H1 (cell line): ENCODE measurements around the gene NDP. TPM values are rescaled to one million over a fixed set of nuclear protein-coding genes. Genes with fewer than 3 reads are reported as not detected.

ENCODE experiments used
- CTCF ChIA-PET: fragments of 300-600 bp; sonication (Branson Sonifier 250); formaldehyde crosslinking; loops from one replicate; lab custom pipeline; 2021; ENCODE audit not compliant: partially characterized antibody; lab: Charles Lee
- POLR2A ChIA-PET: fragments of 300-600 bp; sonication (Branson Sonifier 250); formaldehyde crosslinking; loops from one replicate; lab custom pipeline; 2021; ENCODE audit warnings: inconsistent platforms; ENCODE audit not compliant: partially characterized antibody; lab: Charles Lee
- DNase-seq, 2 experiments: peaks; one replicate each; pipeline versions ENCODE4 v3.0.0 to v3.0.0-alpha.2; 2010 to 2022; ENCODE audit warnings: low spot score in 2 of 2, low read depth in 1 of 2, mixed read lengths in 1 of 2
- FAIRE-seq: peaks from 2 replicates; lab custom pipeline; 2011; peaks lifted over from hg19 to GRCh38; lab: Jason Lieb, UNC
- H2AFZ ChIP-seq: 2 replicates; pipeline ENCODE4 v1.8.1; 2012; ENCODE audit warnings: low read length, inconsistent platforms
- H2AK5ac ChIP-seq: 2 replicates; pipeline ENCODE4 v1.6.1; 2013; ENCODE audit warnings: low read depth, low read length
- H2BK120ac ChIP-seq: replicated peaks from 2 replicates; pipeline ENCODE3; 2013; ENCODE audit warnings: low read depth, low read length, inconsistent platforms
- H2BK12ac ChIP-seq: 2 replicates; pipeline ENCODE4 v1.6.1; 2013; ENCODE audit warnings: low read depth, low read length
- H2BK15ac ChIP-seq: 2 replicates; pipeline ENCODE4 v1.6.1; 2013; ENCODE audit warnings: low read length
- H2BK20ac ChIP-seq: 2 replicates; pipeline ENCODE4 v1.6.1; 2013; ENCODE audit warnings: low read length
- H2BK5ac ChIP-seq: 2 replicates; pipeline ENCODE4 v1.6.1; 2013; ENCODE audit warnings: low read depth, low read length
- H3K14ac ChIP-seq: 2 replicates; pipeline ENCODE4 v1.6.1; 2013; ENCODE audit warnings: inconsistent platforms; ENCODE audit not compliant: insufficient read length
- H3K18ac ChIP-seq: 2 replicates; pipeline ENCODE4 v1.6.1; 2013; ENCODE audit warnings: low read length; ENCODE audit errors: extremely low read depth
- H3K23ac ChIP-seq: 2 replicates; pipeline ENCODE4 v1.6.1; 2013; ENCODE audit warnings: inconsistent platforms; ENCODE audit not compliant: insufficient read length
- H3K23me2 ChIP-seq: 2 replicates; pipeline ENCODE4 v1.6.1; 2013; ENCODE audit warnings: low read depth, low read length
- H3K27ac ChIP-seq: 2 replicates; pipeline ENCODE4 v1.6.1; 2011; ENCODE audit warnings: low read depth, low read length, inconsistent platforms
- H3K27me3 ChIP-seq, 4 experiments: replicated peaks in 1 of 4; 1 replicate in 1 of 4; 2 replicates in 3 of 4; pipeline versions ENCODE4 v1.6.1 to v1.8.1; 2011 to 2013; ENCODE audit warnings: low read length in 3 of 4, mild to moderate bottlenecking in 3 of 4, inconsistent platforms in 2 of 4, mixed read lengths in 2 of 4, moderate library complexity in 1 of 4; ENCODE audit not compliant: control insufficient read depth in 3 of 4, insufficient read depth in 3 of 4; ENCODE audit errors: extremely low read depth in 1 of 4
- H3K36me3 ChIP-seq, 4 experiments: 2 replicates each; pipeline versions ENCODE4 v1.6.1 to v1.8.1; 2011 to 2013; ENCODE audit warnings: mild to moderate bottlenecking in 4 of 4, low read length in 3 of 4, moderate library complexity in 2 of 4, control low read depth in 1 of 4, inconsistent platforms in 1 of 4; ENCODE audit not compliant: insufficient read depth in 4 of 4, control insufficient read depth in 2 of 4
- H3K4ac ChIP-seq: replicated peaks from 2 replicates; pipeline ENCODE3; 2013; ENCODE audit warnings: low read length, low read depth, mixed read lengths, inconsistent platforms; ENCODE audit not compliant: insufficient read length
- H3K4me1 ChIP-seq, 4 experiments: replicated peaks in 1 of 4; 1 replicate in 1 of 4; 2 replicates in 3 of 4; pipeline versions ENCODE4 v1.6.1 to v1.8.1; 2011 to 2013; ENCODE audit warnings: low read length in 3 of 4, inconsistent platforms in 2 of 4, mixed read lengths in 1 of 4; ENCODE audit not compliant: insufficient read depth in 4 of 4, control insufficient read depth in 3 of 4
- H3K4me2 ChIP-seq, 2 experiments: 2 replicates each; pipeline versions ENCODE4 v1.6.1 to v1.8.1; 2011 to 2013; ENCODE audit warnings: low read depth in 2 of 2, low read length in 2 of 2, control low read depth in 1 of 2, inconsistent platforms in 1 of 2, mild to moderate bottlenecking in 1 of 2; ENCODE audit not compliant: insufficient read depth in 1 of 2
- H3K4me3 ChIP-seq, 4 experiments: fragments of 200-600, 300-600 bp in 1 of 4; sonication (generic), shearing (Covaris generic), sonication (Bioruptor Twin) in 1 of 4; 2 replicates each; pipeline versions ENCODE4 v1.5.1 to v1.8.1; 2011 to 2016; ENCODE audit warnings: low read length in 4 of 4, low read depth in 3 of 4, control low read depth in 2 of 4, inconsistent platforms in 2 of 4, mild to moderate bottlenecking in 2 of 4, mixed read lengths in 1 of 4, moderate library complexity in 1 of 4; ENCODE audit not compliant: insufficient read depth in 2 of 4; ENCODE audit errors: extremely low read depth in 1 of 4
- H3K56ac ChIP-seq: replicated peaks from 2 replicates; pipeline ENCODE3; 2013; ENCODE audit warnings: low read depth, mild to moderate bottlenecking, mixed read lengths, low read length, inconsistent platforms; ENCODE audit not compliant: insufficient read length
- H3K79me1 ChIP-seq: 2 replicates; pipeline ENCODE4 v1.6.1; 2013; ENCODE audit warnings: low read depth, low read length, control low read depth
- H3K79me2 ChIP-seq, 2 experiments: 2 replicates each; pipeline versions ENCODE4 v1.6.1 to v1.8.1; 2012 to 2013; ENCODE audit warnings: low read length in 2 of 2, mild to moderate bottlenecking in 2 of 2, inconsistent platforms in 1 of 2; ENCODE audit not compliant: insufficient read depth in 2 of 2, control insufficient read depth in 1 of 2
- H3K9ac ChIP-seq, 4 experiments: replicated peaks in 1 of 4; 1 replicate in 1 of 4; 2 replicates in 3 of 4; pipeline versions ENCODE4 v1.6.1 to v1.8.1; 2011 to 2013; ENCODE audit warnings: low read depth in 3 of 4, low read length in 3 of 4, control low read depth in 2 of 4, mild to moderate bottlenecking in 2 of 4, moderate library complexity in 2 of 4, inconsistent platforms in 1 of 4; ENCODE audit errors: extremely low read depth in 1 of 4
- H3K9me3 ChIP-seq, 2 experiments: 2 replicates each; pipeline versions ENCODE4 v1.6.1 to v1.8.1; 2012 to 2013; ENCODE audit warnings: mild to moderate bottlenecking in 2 of 2, moderate library complexity in 2 of 2, control low read depth in 1 of 2, inconsistent platforms in 1 of 2, low read depth in 1 of 2, low read length in 1 of 2, mixed read lengths in 1 of 2; ENCODE audit not compliant: insufficient read depth in 2 of 2
- H4K20me1 ChIP-seq, 2 experiments: replicated peaks in 1 of 2; 2 replicates each; pipeline versions ENCODE3 to v1.8.1; 2011 to 2013; ENCODE audit warnings: inconsistent platforms in 2 of 2, low read length in 2 of 2, mild to moderate bottlenecking in 1 of 2; ENCODE audit not compliant: insufficient read depth in 2 of 2, control insufficient read depth in 1 of 2
- H4K5ac ChIP-seq: 2 replicates; pipeline ENCODE4 v1.6.1; 2013; ENCODE audit warnings: low read length, low read depth, mixed read lengths, inconsistent platforms; ENCODE audit not compliant: insufficient read length
- H4K8ac ChIP-seq: 2 replicates; pipeline ENCODE4 v1.8.0; 2013; ENCODE audit warnings: mild to moderate bottlenecking, moderate library complexity, low read length, inconsistent platforms; ENCODE audit not compliant: insufficient read depth; ENCODE audit errors: extremely low read depth
- H4K91ac ChIP-seq: replicated peaks from 2 replicates; pipeline ENCODE3; 2013; ENCODE audit warnings: low read length, mixed read lengths, inconsistent platforms; ENCODE audit not compliant: insufficient read length
- RBBP5 ChIP-seq: IDR thresholded peaks from 2 replicates; pipeline ENCODE4 v1.7.1; 2012; ENCODE audit warnings: low read depth, mild to moderate bottlenecking, inconsistent platforms, low read length, moderate library complexity, borderline replicate concordance
- WGBS, 2 experiments: shearing (Covaris generic) in 1 of 2; methylation state at CpG; one replicate each; pipeline versions ENCODE4 v1.1.6 to v1.1.7; 2013 to 2015; ENCODE audit warnings: low lambda C conversion rate in 2 of 2, mixed read lengths in 2 of 2, inconsistent platforms in 1 of 2, low coverage in 1 of 2, missing lambda C conversion rate in 1 of 2; ENCODE audit not compliant: insufficient replicate concordance in 2 of 2, insufficient coverage in 1 of 2, insufficient read length in 1 of 2; ENCODE audit errors: extremely low coverage in 1 of 2, missing lambda C conversion rate in 1 of 2; 5-methylcytosine and 5-hydroxymethylcytosine counted together
- polyA plus RNA-seq, 7 experiments: library from polyadenylated mRNA; depleted of rRNA in 3 of 7; stranded (reverse) in 5 of 7; unstranded in 2 of 7; fragments of >200 nt in 5 of 7; fragments of 200-250 nt in 2 of 7; gene quantifications; 1 replicate in 5 of 7; 2 replicates in 1 of 7; 4 replicates in 1 of 7; pipeline versions ENCODE4 v1.2.1 to v1.2.3, GENCODE V29; 2011 to 2013; ENCODE audit warnings: missing spikeins in 2 of 7, mixed read lengths in 2 of 7
- total RNA-seq: library from RNA; stranded (reverse); fragmentation: NEBNext Ultra II Directional; extraction: Animal tissue kit (Norgen Biotek cat#: 25700); gene quantifications from 2 replicates; pipeline ENCODE4 v1.2.1, GENCODE V29; 2021

NDP gene
- total and polyA plus RNA-seq, 2 of the 8 experiments (the other 6 are each of a cell fraction or from before 2014, with no cell fraction given), result 0.26 to 0.82 TPM

- Histone ChIP-seq H4K5ac (no peak overlapping the region), H3K4me3 (no peak overlapping the region), H3K4me2 (no peak overlapping the region), H4K20me1 (no peaks in the 10 kb centered on the region), H3K23ac (no peak overlapping the region), H4K8ac (no peak overlapping the region), H2AK5ac (no peak overlapping the region), H3K79me1 (no peaks in the 10 kb centered on the region), H2BK20ac (no peak overlapping the region), H4K91ac (no peak overlapping the region), H2BK12ac (no peak overlapping the region), H2BK120ac (no peak overlapping the region), H2BK5ac (no peak overlapping the region), H3K9me3 (no peaks in the 10 kb centered on the region), H3K27ac (no peak overlapping the region), H3K18ac (no peak overlapping the region), H3K9ac (no peak overlapping the region), H3K27me3 (no peaks in the 10 kb centered on the region), H3K23me2 (no peaks in the 10 kb centered on the region), H2AFZ (no peak overlapping the region), H3K4me1 (no peaks in the 10 kb centered on the region), H3K79me2 (no peaks in the 10 kb centered on the region), H3K14ac (no peak overlapping the region), H2BK15ac (no peak overlapping the region), H3K56ac (no peak overlapping the region), H3K4ac (no peak overlapping the region), H3K36me3 (no peaks in the 10 kb centered on the region)
- ChIA-PET POLR2A (no interaction called here), CTCF (interaction anchor here (1.0 kb wide), 1 partner anchor 13 kb away, joined by 3 read pairs; no protein-coding TSS in a partner anchor)
- DNase-seq (no peak), FAIRE-seq (no peak)
- WGBS, 2 experiments, result 100% methylated on average over 3 of the region's 3 CpGs; no CpG with 5 or more reads in 1 of the 2 experiments
- no peak for TF ChIP-seq RBBP5
Measured at GRCh38 chrX:44011506-44011905, 38.3 kb upstream of the NDP start.
